Measurements from ENCODE around the gene HS3ST4.

GRCh38 chr16:25905810-25906209 lies 214.1 kb downstream of the HS3ST4 start:
- TF ChIP-seq POLR2A (IDR thresholded peaks at IDR 0.05) (no peak), CTCF (IDR thresholded peaks at IDR 0.05) (no peak), POLR2AphosphoS5 (IDR thresholded peaks at IDR 0.05) (no peak)
